NT2/D1 (cell line): ENCODE results near the gene UBTD2.

Source experiments
- DNase-seq: peaks from one replicate; pipeline ENCODE4 v3.0.0-alpha.2; 2011; ENCODE audit warnings: low read depth, low spot score
- H3K27me3 ChIP-seq: 2 replicates; pipeline ENCODE4 v1.6.0; 2011; ENCODE audit warnings: mild to moderate bottlenecking; ENCODE audit not compliant: insufficient read length, insufficient read depth
- H3K36me3 ChIP-seq: 2 replicates; pipeline ENCODE4 v1.6.1; 2011; ENCODE audit warnings: mild to moderate bottlenecking, low read length, mixed read lengths; ENCODE audit not compliant: insufficient read depth, insufficient read length
- H3K4me1 ChIP-seq: 2 replicates; pipeline ENCODE4 v1.5.1; 2011; ENCODE audit not compliant: insufficient read depth, insufficient read length
- H3K4me3 ChIP-seq: 2 replicates; pipeline ENCODE4 v1.5.1; 2011; ENCODE audit warnings: low read depth; ENCODE audit not compliant: insufficient read length
- H3K9ac ChIP-seq: 2 replicates; pipeline ENCODE4 v1.6.0; 2011; ENCODE audit warnings: low read depth; ENCODE audit not compliant: insufficient read length
- H3K9me3 ChIP-seq: 2 replicates; pipeline ENCODE4 v1.5.1; 2011; ENCODE audit warnings: mild to moderate bottlenecking, low read length; ENCODE audit not compliant: insufficient read depth
- SUZ12 ChIP-seq: IDR thresholded peaks from 2 replicates; pipeline ENCODE4 v1.6.1; 2011; ENCODE audit not compliant: insufficient read length, insufficient read depth; ENCODE audit errors: extremely low read depth
- YY1 ChIP-seq: IDR thresholded peaks from 2 replicates; pipeline ENCODE4 v1.6.1; 2011; ENCODE audit not compliant: insufficient read length, insufficient read depth
- ZNF274 ChIP-seq: IDR thresholded peaks from 2 replicates; pipeline ENCODE4 v1.6.1; 2011; ENCODE audit warnings: mild to moderate bottlenecking, low read depth, low read length

Gene UBTD2

DNA sequence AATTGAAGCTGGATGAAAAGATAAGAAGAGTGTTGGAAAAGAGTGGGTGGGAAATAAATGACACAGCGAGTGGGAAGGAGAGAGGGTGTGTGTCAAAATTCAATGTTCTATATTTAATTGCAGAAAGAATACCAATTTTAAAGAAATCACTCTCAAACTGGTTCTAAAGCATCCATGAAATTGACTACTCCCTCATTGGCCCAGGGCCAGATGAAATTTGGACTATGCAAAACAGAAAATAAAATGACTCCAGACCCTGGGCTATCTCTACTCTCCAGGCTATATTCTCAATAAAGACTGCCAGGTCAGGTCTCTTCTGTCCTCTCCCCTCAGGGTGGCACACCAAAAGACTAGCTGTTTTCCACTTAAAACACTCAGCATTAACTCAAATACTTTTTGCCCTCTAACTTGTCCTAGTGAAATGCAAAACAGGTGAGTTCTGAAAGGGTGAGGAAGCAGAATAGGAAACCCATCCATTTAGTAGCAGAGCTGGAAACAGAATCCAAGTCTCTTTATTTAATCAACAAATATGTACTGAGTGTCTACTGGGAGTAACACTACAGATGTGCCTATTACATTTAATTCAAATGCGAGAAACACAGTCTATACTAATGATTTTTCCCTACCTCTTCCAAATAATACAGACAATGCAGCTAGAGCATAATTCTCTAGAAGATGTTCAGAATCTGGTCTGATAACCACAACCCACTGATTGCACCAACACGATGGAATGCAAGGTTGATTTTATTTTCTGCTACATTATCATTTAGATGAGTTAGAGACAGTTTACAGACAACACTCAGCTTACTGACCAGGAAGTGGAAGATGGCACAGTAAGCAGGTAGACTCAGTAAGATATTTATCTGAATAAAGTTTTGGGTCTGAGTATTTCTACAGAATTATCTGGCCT lies 47.5 kb downstream of the UBTD2 start:
- Histone ChIP-seq H3K36me3 (peaks cover 22% of the 10 kb centered on the region), H3K9ac (no peak overlapping the region), H3K4me3 (no peak overlapping the region), H3K9me3 (no peaks in the 10 kb centered on the region), H3K4me1 (no peaks in the 10 kb centered on the region), H3K27me3 (no peaks in the 10 kb centered on the region)
- no peak for DNase-seq
- no peak for TF ChIP-seq ZNF274
- TF ChIP-seq YY1: no peak
- TF ChIP-seq SUZ12: no peak

DNA sequence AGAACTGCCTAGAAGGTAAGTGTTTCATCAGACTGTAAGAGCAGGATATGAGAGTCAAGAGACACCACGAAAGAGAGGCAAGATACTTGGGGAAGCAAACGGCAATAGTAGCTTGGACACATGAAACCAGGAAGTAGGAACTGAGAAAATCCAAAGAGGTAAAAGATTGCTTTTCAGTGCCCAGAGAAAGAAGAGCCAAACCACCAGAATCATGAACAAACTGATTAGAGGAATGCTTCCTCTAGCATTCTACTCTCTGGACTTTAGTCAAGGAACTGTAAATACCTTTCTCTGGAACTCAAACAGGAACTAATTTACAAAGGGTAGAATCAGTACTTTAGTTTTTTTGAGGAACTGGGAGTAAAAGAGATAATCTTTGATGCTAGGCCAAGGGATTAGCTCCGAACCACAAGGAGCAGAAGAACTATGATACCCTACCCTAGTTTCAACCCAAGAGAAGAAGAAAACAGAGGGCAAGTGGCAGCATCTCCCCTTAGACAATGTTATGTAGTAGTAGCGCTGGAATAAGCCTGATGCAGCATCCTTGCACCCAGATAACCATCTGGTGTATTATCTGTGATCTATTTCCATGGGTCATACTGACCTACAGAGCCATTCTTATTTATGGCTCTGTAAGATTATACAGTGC lies 48.3 kb downstream of the UBTD2 start:
- TF ChIP-seq YY1: no peak
- no peak for TF ChIP-seq SUZ12
- TF ChIP-seq ZNF274: no peak
- Histone ChIP-seq H3K4me1 (no peaks in the 10 kb centered on the region), H3K27me3 (no peaks in the 10 kb centered on the region), H3K4me3 (no peak overlapping the region), H3K9ac (no peak overlapping the region), H3K9me3 (no peaks in the 10 kb centered on the region), H3K36me3 (peaks cover 26% of the 10 kb centered on the region)
- DNase-seq: no peak

DNA sequence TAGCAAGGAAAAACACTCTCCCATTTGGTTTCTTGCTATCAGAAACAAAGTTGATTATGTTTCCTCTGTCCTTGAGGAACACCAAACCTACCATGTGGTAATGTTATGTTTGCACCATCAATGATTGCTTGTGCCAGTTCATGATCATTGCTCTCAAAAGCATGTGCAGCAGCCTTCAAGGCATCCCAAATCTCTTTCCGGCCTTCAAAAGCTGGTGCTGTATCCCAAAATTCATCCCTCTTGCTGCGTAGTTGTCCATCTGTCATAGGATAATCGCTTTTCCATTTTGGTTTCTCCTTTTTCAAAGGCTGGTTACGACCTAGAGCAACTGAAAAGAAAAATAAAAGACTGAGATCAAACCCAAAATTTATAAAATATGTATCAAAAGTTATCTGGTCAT lies 49.5 kb downstream of the UBTD2 start:
- H3K9me3 ChIP-seq: no peaks in the 10 kb centered on the region
- H3K36me3 ChIP-seq: peaks cover 33% of the 10 kb centered on the region
- H3K27me3 ChIP-seq: no peaks in the 10 kb centered on the region
- H3K4me3 ChIP-seq: no peak overlapping the region
- H3K4me1 ChIP-seq: no peaks in the 10 kb centered on the region
- TF ChIP-seq YY1: no peak
- TF ChIP-seq SUZ12: no peak
- TF ChIP-seq ZNF274: no peak
- H3K9ac ChIP-seq: no peak overlapping the region
- DNase-seq: no peak

DNA sequence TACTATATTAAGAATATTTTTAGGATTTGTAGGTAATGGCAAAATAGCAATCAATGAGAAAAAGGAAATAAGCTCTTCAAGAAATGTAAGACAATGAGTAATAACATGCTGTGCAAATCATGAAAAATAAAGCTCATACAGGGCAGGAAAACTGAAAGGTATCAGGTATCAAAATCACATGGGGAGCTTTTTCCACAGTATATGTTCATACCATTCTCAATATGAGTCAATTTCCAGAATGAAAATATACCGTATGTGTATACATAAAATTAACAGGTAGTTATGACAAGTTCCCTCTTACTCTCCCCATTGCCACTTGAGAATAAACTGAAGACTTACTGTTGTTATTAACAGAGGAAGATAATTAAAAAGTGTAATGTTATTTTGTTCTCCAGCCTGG lies 53.7 kb downstream of the UBTD2 start:
- DNase-seq: no peak
- H3K4me1 ChIP-seq: peaks cover 1% of the 10 kb centered on the region
- H3K9ac ChIP-seq: no peak overlapping the region
- H3K36me3 ChIP-seq: peaks cover 47% of the 10 kb centered on the region
- H3K27me3 ChIP-seq: no peaks in the 10 kb centered on the region
- TF ChIP-seq ZNF274 (no peak), SUZ12 (no peak), YY1 (no peak)
- no peak overlapping the region for H3K4me3 ChIP-seq
- H3K9me3 ChIP-seq: no peaks in the 10 kb centered on the region

DNA sequence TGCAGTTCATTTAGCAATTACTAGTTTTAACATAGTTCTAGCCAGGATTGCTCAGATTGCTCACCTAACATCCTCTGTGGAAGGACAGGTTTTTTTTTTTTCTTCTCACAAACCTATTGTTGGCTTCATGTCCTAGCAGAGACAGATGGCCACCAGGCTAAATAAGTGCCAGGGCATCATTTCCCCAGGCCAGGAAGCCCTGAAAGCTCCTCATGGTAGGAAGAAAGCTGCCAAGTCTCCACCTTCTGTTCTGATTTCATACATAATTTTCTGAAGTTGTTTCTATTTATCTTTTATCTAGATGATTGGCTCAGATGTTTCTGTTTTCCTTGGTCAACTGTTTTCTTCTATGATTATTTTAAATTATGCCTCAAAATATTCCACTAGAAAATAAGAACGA lies 58.6 kb downstream of the UBTD2 start:
- H3K4me1 ChIP-seq: peaks cover 1% of the 10 kb centered on the region
- peaks cover 37% of the 10 kb centered on the region for H3K36me3 ChIP-seq
- no peaks in the 10 kb centered on the region for H3K9me3 ChIP-seq
- TF ChIP-seq YY1 (no peak), SUZ12 (no peak), ZNF274 (no peak)
- H3K9ac ChIP-seq: no peak overlapping the region
- no peaks in the 10 kb centered on the region for H3K27me3 ChIP-seq
- H3K4me3 ChIP-seq: no peak overlapping the region
- no peak for DNase-seq

- no peak overlapping the region for H3K4me3 ChIP-seq
- H3K9me3 ChIP-seq: no peaks in the 10 kb centered on the region
- H3K27me3 ChIP-seq: no peaks in the 10 kb centered on the region
- no peak for DNase-seq
- no peak for TF ChIP-seq YY1
- TF ChIP-seq ZNF274: no peak
- TF ChIP-seq SUZ12: no peak
- H3K9ac ChIP-seq: no peak overlapping the region
- peaks cover 1% of the 10 kb centered on the region for H3K4me1 ChIP-seq
- peaks cover 41% of the 10 kb centered on the region for H3K36me3 ChIP-seq
These were observed 59.4 kb downstream of the UBTD2 start for GRCh38 chr5:172223901-172224873.
